Measurements from ENCODE around the gene PTPN22. TPM values are rescaled to one million over a fixed set of nuclear protein-coding genes. Genes with fewer than 3 reads are reported as not detected.

PTPN22 gene
- 0.92 TPM for total RNA-seq

DNA sequence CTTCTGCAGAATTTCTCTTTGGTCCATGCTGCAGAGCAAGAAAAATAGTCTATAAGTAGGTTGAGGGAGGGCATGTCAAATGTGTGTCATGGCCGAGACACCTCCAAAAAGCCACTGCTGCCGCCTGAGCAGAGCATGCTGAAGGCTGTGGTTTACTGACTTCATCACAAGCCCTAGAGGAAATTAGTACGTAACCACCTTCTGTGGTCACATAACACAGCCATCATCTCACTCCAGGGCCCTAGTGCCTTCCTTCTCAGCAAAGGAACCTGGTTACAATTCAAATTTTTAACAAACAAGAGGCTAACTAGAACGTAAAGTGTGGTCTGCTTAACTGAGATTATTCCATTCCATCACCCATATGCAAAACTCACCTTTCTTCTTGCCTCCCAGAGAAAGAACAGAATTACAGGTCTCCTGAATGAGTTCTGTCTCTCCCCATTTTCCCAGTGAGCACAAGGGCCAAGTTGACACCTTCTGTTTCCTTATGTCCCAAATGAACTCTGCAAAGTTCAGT, at the start of gene PTPN22:
PTPN22 (minus strand) TSS at position 116 of the 517 bp plus-strand sequence.

GRCh38 chr1:113904674-113905434, 33.3 kb upstream of the PTPN22 start, which contains the start of the genes AP4B1 and DCLRE1B:
TSS of gene AP4B1 (minus strand) at chr1:113904799. CDS start at chr1:113904717, 82 bp downstream.
TSS of gene DCLRE1B (plus strand) at chr1:113905326. CDS start at chr1:113905587, 261 bp downstream.

DNA sequence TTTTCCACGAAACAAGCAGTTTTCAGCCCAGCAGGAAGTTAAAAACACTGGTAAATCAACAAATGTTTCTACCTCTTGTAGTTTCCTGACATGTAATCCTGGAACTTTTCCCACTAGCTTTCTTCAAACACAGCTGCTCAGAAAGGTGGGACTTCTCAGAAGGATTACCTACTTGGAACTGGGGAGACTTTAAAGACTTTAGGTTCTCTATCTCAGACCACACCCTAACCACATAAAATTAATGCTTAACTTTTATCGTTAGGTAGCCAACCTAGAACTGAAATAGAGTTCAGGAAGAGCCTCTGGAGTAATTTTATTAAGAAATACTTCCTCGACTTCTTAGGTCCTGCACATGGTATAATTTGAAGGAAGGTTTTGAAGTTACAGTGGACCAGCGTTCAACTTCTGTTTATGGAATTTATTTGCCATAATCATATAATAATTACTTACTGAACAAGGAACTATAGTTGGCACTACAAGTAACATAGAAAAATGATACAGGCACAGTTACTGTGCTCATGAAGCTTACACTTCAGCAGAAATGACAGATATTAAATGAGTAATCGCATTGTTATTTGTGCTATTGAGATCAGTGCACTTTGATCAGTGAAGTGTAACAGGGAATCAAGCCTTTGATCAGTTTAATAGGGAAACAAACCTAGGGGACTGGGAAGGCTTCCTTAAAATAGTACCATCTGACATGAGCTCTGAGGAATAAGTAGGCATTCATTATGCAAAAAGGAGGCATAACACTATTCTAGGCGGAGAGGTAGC, 16.1 kb upstream of the PTPN22 start, which contains the start of gene BCL2L15:
BCL2L15 (minus strand) TSS at position 180 of the 774 bp plus-strand sequence. CDS start 206 bp downstream, outside the sequence.

DNA sequence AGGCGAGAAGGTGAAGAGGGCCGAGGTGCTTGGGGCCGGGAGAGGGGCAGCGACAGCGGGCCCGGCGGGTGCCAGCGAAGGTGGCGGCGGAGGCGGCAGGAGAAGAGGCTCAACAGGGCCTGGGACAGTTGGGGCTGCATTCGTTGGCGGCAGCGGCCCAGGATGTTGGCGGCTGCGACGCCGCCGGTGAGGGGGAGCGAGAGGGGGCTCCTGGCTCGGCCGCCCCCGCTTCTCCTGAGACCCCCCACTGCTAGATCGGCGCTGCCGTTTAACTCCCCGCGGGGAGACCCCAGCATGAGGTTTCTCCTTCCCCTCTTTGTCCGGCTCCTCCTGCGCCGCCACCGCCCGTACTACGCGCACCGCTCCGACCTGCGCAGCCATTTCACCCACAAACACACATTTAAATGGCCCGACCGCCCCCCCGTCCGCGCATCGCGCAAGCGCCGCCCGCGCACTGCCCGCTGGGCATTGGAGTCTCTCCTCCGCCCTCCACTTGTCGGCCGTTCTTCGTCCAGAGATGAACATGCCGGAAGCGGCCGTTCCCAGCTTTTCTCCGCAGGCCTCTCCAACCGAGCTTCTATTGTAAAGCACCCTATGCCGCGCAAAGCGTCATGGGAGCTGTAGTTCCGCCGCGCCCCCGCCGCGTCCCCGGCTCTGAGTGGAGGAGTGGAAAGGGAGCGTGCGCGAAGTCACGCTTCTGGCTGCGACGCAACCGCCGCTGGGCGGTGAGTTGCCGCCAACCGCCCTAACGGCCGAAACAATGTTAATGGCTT, 59.4 kb downstream of the PTPN22 start, which contains the start of gene RSBN1:
RSBN1 (minus strand) TSS at position 589 of the 773 bp plus-strand sequence; CDS start at position 525, 64 bp downstream.

Other genes starting within 250 kb of the PTPN22 start
- gene PHTF1, start 112.2 kb downstream of the PTPN22 start, total RNA-seq: 33.2 TPM
- 57.2 TPM for gene RSBN1, start 59.2 kb downstream of the PTPN22 start, total RNA-seq
- 0.69 TPM for gene BCL2L15, start 15.9 kb upstream of the PTPN22 start, total RNA-seq
- 26.8 TPM for gene AP4B1, start 33.1 kb upstream of the PTPN22 start, total RNA-seq
- 7.2 TPM for gene DCLRE1B, start 33.6 kb upstream of the PTPN22 start, total RNA-seq
- gene HIPK1, start 57.6 kb upstream of the PTPN22 start, total RNA-seq: 56.1 TPM
- 19.8 TPM for gene OLFML3, start 107.8 kb upstream of the PTPN22 start, total RNA-seq

Data from diencephalon (tissue), 1 donor.